PFSK-1 (cell line): ENCODE measurements around the gene KLK2.

Source experiments
- FOXP2 ChIP-seq: optimal IDR thresholded peaks from 2 replicates; pipeline ENCODE3; 2011; ENCODE audit warnings: borderline replicate concordance, control low read depth, inconsistent platforms; ENCODE audit not compliant: insufficient read depth; ENCODE audit errors: extremely low read length, extremely low read depth
- POLR2AphosphoS5 ChIP-seq: IDR thresholded peaks from 2 replicates; pipeline ENCODE4 v1.6.1; 2012; ENCODE audit warnings: low read depth, mild to moderate bottlenecking, control low read depth, low read length, moderate library complexity
- SIN3A ChIP-seq: IDR thresholded peaks from 2 replicates; pipeline ENCODE4 v1.6.1; 2012; ENCODE audit warnings: mild to moderate bottlenecking, low read length, moderate library complexity, borderline replicate concordance; ENCODE audit not compliant: insufficient read depth
- TAF1 ChIP-seq: IDR thresholded peaks from 2 replicates; pipeline ENCODE4 v1.6.1; 2012; ENCODE audit warnings: low read length, control low read depth, borderline replicate concordance; ENCODE audit not compliant: insufficient read depth
- TF ChIP-seq, protein P1 (sequence below), 2 experiments: IDR thresholded peaks; 2 replicates each; pipeline versions ENCODE4 v1.6.1 to v1.8.0; 2011 to 2012; ENCODE audit warnings: low read depth in 2 of 2, low read length in 2 of 2, control low read depth in 1 of 2, inconsistent platforms in 1 of 2, mild to moderate bottlenecking in 1 of 2, moderate library complexity in 1 of 2; ENCODE audit not compliant: insufficient read depth in 1 of 2

Gene KLK2

DNA sequence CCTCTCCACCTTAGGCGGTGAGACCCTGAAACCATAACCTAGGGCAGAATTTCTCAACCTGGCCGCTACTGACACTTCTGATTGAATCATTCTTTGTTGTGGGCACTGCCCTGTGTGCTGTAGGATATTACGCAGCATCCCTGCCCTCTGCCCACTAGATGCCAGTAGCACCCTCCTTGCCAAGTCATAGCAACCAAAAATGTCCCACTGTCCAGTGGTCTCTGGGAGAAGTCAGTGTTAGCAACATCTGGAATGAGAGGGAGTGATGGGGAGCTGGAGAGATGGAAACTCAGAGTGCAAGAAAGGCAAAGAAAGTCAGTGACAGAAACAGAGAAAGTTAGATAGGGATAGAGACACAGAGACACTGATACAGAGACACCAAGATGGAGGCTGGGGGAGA lies 24.4 kb downstream of the KLK2 start:
- TF ChIP-seq SIN3A, result no peak
- TF ChIP-seq POLR2AphosphoS5, result no peak
- TF ChIP-seq, protein P1, sequence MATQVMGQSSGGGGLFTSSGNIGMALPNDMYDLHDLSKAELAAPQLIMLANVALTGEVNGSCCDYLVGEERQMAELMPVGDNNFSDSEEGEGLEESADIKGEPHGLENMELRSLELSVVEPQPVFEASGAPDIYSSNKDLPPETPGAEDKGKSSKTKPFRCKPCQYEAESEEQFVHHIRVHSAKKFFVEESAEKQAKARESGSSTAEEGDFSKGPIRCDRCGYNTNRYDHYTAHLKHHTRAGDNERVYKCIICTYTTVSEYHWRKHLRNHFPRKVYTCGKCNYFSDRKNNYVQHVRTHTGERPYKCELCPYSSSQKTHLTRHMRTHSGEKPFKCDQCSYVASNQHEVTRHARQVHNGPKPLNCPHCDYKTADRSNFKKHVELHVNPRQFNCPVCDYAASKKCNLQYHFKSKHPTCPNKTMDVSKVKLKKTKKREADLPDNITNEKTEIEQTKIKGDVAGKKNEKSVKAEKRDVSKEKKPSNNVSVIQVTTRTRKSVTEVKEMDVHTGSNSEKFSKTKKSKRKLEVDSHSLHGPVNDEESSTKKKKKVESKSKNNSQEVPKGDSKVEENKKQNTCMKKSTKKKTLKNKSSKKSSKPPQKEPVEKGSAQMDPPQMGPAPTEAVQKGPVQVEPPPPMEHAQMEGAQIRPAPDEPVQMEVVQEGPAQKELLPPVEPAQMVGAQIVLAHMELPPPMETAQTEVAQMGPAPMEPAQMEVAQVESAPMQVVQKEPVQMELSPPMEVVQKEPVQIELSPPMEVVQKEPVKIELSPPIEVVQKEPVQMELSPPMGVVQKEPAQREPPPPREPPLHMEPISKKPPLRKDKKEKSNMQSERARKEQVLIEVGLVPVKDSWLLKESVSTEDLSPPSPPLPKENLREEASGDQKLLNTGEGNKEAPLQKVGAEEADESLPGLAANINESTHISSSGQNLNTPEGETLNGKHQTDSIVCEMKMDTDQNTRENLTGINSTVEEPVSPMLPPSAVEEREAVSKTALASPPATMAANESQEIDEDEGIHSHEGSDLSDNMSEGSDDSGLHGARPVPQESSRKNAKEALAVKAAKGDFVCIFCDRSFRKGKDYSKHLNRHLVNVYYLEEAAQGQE (IDR thresholded peaks at IDR 0.05; ENCODE audit: insufficient read depth in 1 of 2, low read depth in 2 of 2, low read length in 2 of 2), result no peak
- TF ChIP-seq TAF1, result no peak
- no peak for TF ChIP-seq FOXP2

DNA sequence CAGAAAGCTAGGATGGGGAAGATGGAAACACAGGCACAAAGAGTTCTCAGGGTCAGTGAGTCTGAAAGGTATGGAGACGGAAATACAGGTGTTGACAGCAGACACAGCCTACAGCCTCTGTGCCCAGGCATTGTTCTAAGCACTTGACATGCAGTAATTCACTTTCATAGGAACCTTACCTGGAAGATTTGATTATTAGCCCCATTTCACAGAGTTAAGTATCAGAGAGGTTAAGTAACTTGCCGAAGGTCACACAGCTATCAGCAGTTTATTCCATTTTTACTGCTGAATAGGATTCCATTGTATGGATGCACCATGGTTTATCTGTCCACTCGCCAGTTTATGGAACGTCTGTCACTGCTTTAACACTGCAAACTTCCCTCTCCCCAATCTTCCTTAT lies 24.8 kb downstream of the KLK2 start:
- no peak for TF ChIP-seq FOXP2
- no peak for TF ChIP-seq SIN3A
- TF ChIP-seq, protein P1 (IDR thresholded peaks at IDR 0.05; ENCODE audit: insufficient read depth in 1 of 2, low read depth in 2 of 2, low read length in 2 of 2), result no peak
- no peak for TF ChIP-seq POLR2AphosphoS5
- TF ChIP-seq TAF1, result no peak

DNA sequence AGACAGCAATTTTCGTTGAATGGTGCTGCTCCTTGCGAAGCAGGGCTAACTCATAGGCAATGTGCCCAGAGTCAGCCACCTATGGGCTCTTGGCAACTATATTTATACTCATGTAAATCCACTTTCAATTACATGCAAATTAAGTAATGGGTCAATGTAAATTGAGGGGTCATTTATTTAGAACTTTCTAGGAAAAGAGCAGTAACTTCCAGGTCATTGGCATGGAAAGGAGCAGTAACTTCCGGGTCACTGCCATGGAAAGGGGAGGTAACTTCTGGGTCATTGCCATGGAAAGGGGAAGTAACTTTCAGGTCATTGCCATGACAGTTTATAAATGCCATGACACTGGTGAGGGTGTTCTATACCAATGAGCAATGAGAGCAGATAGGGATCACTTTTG lies 26.3 kb downstream of the KLK2 start:
- TF ChIP-seq, protein P1 (IDR thresholded peaks at IDR 0.05; ENCODE audit: insufficient read depth in 1 of 2, low read depth in 2 of 2, low read length in 2 of 2), result no peak
- TF ChIP-seq SIN3A (no peak), POLR2AphosphoS5 (no peak), FOXP2 (no peak), TAF1 (no peak)

DNA sequence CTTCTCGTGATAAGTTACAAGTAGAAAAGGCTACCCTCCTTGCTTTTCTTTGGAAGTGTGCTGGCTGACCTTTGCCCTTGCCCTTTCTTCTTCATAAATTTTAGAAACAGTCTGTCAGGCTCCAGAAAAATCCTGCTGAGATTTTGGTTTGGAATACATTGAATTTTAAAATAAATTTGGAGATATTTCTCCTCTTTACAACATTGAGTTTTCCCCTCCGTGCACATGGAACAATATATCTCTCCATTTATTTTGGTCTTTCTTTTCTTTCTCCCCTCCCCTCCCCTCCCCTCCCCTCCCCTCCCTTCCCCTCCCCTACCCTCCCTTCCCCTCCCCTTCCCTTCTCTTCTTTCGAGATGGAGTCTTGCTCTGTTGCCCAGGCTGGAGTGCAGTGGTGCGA lies 29.4 kb downstream of the KLK2 start:
- TF ChIP-seq, protein P1 (IDR thresholded peaks at IDR 0.05; ENCODE audit: insufficient read depth in 1 of 2, low read depth in 2 of 2, low read length in 2 of 2), result no peak
- no peak for TF ChIP-seq TAF1
- no peak for TF ChIP-seq POLR2AphosphoS5

DNA sequence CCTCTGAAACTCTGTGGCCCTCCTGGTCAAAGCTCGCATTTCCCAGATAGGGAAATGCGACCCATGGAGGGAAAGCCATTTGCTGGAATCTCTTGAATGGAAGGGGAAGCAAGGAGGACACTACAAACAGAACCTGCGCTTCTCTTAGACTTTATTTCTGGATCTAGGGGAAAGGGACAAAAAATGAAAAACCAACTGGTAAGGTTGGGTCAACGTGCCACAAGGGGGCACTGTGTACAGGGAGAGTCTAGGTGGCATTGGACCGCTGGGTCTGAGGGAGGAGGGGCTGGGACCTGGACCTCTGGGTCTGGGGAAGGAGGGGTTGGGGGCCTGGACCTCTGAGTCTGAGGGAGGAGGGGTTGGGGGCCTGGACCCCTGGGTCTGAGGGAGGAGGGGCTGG lies 33.0 kb downstream of the KLK2 start:
- TF ChIP-seq SIN3A (no peak), FOXP2 (no peak), TAF1 (no peak), POLR2AphosphoS5 (no peak)
- TF ChIP-seq, protein P1 (IDR thresholded peaks at IDR 0.05; ENCODE audit: insufficient read depth in 1 of 2, low read depth in 2 of 2, low read length in 2 of 2), result no peak
